IMR-90 (cell line): ENCODE results near the gene RRN3. TPM values are rescaled to one million over a fixed set of nuclear protein-coding genes. Genes with fewer than 3 reads are reported as not detected.
"Not testable (repeated sequence)": the region's sequence is repeated elsewhere in the genome, so short reads cannot be mapped to it uniquely, and the experiment has no call there.

Experiments
- ATAC-seq: fragments of 200-7000 bp; cut with Tn5 transposase; 2 replicates; pipeline ENCODE4 v1.9.1; 2020; ENCODE audit warnings: low read depth, mild to moderate bottlenecking, moderate library complexity
- BruUV-seq: library from RNA; stranded (reverse); fragments of 400-500 nt; replicated peaks from 2 replicates; lab custom pipeline; 2021; lab: Mats Ljungman, UMichigan
- CTCF ChIA-PET: fragments of 300-600 bp; formaldehyde crosslinking; extraction: SDS; loops from one replicate; lab custom pipeline; 2021; ENCODE audit warnings: antibody characterized with exemption; lab: Yijun Ruan, JAX
- POLR2A ChIA-PET: fragments of 300-600 bp; sonication (Branson Sonifier 250); formaldehyde crosslinking; loops from one replicate; lab custom pipeline; 2022; ENCODE audit warnings: antibody characterized with exemption; ENCODE audit not compliant: unreplicated experiment; lab: Charles Lee
- DNase-seq: peaks from one replicate; pipeline ENCODE4 v3.0.0; 2013
- H2AFZ ChIP-seq: replicated peaks from 2 replicates; pipeline ENCODE3; 2013; ENCODE audit warnings: low read length, mild to moderate bottlenecking; ENCODE audit not compliant: poor library complexity
- H2AK5ac ChIP-seq: 2 replicates; pipeline ENCODE4 v1.6.1; 2013; ENCODE audit warnings: low read depth, low read length, inconsistent platforms
- H2AK9ac ChIP-seq: replicated peaks from 2 replicates; pipeline ENCODE3; 2013; ENCODE audit warnings: mild to moderate bottlenecking, low read depth, low read length, moderate library complexity; ENCODE audit not compliant: poor library complexity
- H2BK120ac ChIP-seq: 2 replicates; pipeline ENCODE4 v1.6.1; 2013; ENCODE audit warnings: low read depth, low read length, inconsistent platforms
- H2BK15ac ChIP-seq: 3 replicates; pipeline ENCODE4 v1.6.1; 2013; ENCODE audit warnings: low read depth, low read length, inconsistent platforms
- H2BK20ac ChIP-seq: 2 replicates; pipeline ENCODE4 v1.6.1; 2013; ENCODE audit warnings: low read depth, mild to moderate bottlenecking, inconsistent platforms, low read length, moderate library complexity
- H2BK5ac ChIP-seq: 2 replicates; pipeline ENCODE4 v1.6.1; 2013; ENCODE audit warnings: mild to moderate bottlenecking, low read depth, low read length, inconsistent platforms; ENCODE audit not compliant: poor library complexity, severe bottlenecking
- H3K14ac ChIP-seq: replicated peaks from 2 replicates; pipeline ENCODE4 v1.6.1; 2013; ENCODE audit warnings: low read depth, low read length, inconsistent platforms
- H3K18ac ChIP-seq: 2 replicates; pipeline ENCODE4 v1.6.1; 2013; ENCODE audit warnings: low read depth, low read length, control low read depth
- H3K23ac ChIP-seq: 2 replicates; pipeline ENCODE4 v1.6.1; 2013; ENCODE audit warnings: low read depth, low read length, inconsistent platforms
- H3K27ac ChIP-seq: 2 replicates; pipeline ENCODE4 v1.5.1; 2013; ENCODE audit warnings: mild to moderate bottlenecking, control low read depth, low read length; ENCODE audit not compliant: insufficient read depth
- H3K27me3 ChIP-seq: 2 replicates; pipeline ENCODE4 v1.6.1; 2013; ENCODE audit warnings: low read length; ENCODE audit not compliant: control insufficient read depth, insufficient read depth
- H3K36me3 ChIP-seq: 2 replicates; pipeline ENCODE4 v1.6.1; 2013; ENCODE audit warnings: low read length, mixed read lengths; ENCODE audit not compliant: control insufficient read depth, insufficient read depth
- H3K4ac ChIP-seq: 2 replicates; pipeline ENCODE4 v1.6.1; 2013; ENCODE audit warnings: low read depth, low read length, inconsistent platforms
- H3K4me1 ChIP-seq: 2 replicates; pipeline ENCODE4 v1.6.1; 2013; ENCODE audit warnings: low read length, mixed read lengths; ENCODE audit not compliant: control insufficient read depth, insufficient read depth
- H3K4me2 ChIP-seq: 2 replicates; pipeline ENCODE4 v1.6.1; 2013; ENCODE audit warnings: low read depth, mild to moderate bottlenecking, control low read depth, low read length, moderate library complexity
- H3K4me3 ChIP-seq: 2 replicates; pipeline ENCODE4 v1.5.1; 2013; ENCODE audit warnings: low read depth, mild to moderate bottlenecking, control low read depth, low read length, moderate library complexity; ENCODE audit not compliant: insufficient read depth
- H3K56ac ChIP-seq: 2 replicates; pipeline ENCODE4 v1.6.1; 2013; ENCODE audit warnings: low read length, inconsistent platforms; ENCODE audit not compliant: insufficient read depth; ENCODE audit errors: extremely low read depth
- H3K79me1 ChIP-seq, 2 experiments: 2 replicates each; pipeline ENCODE4 v1.6.1; 2013; ENCODE audit warnings: low read length in 2 of 2, inconsistent platforms in 1 of 2, low read depth in 1 of 2
- H3K9ac ChIP-seq: 2 replicates; pipeline ENCODE4 v1.6.1; 2013; ENCODE audit warnings: low read depth, low read length, control low read depth
- H3K9me1 ChIP-seq: 2 replicates; pipeline ENCODE4 v1.6.1; 2013; ENCODE audit warnings: low read length, inconsistent platforms; ENCODE audit not compliant: insufficient read depth
- H3K9me3 ChIP-seq: 2 replicates; pipeline ENCODE4 v1.6.1; 2013; ENCODE audit warnings: low read length; ENCODE audit not compliant: control insufficient read depth, insufficient read depth
- H4K20me1 ChIP-seq: 2 replicates; pipeline ENCODE4 v1.6.1; 2013; ENCODE audit warnings: low read length, inconsistent platforms; ENCODE audit not compliant: insufficient read depth
- H4K5ac ChIP-seq: 2 replicates; pipeline ENCODE4 v1.6.1; 2013; ENCODE audit warnings: mild to moderate bottlenecking, low read depth, low read length, control low read depth
- H4K8ac ChIP-seq, 2 experiments: 2 replicates each; pipeline ENCODE4 v1.6.1; 2013; ENCODE audit warnings: low read depth in 2 of 2, low read length in 2 of 2, control low read depth in 1 of 2, inconsistent platforms in 1 of 2
- H4K91ac ChIP-seq: 2 replicates; pipeline ENCODE4 v1.6.1; 2013; ENCODE audit warnings: low read depth, low read length, inconsistent platforms; ENCODE audit not compliant: insufficient read depth
- WGBS, 2 experiments: methylation state at CpG; one replicate each; pipeline versions ENCODE4 v1.1.5 to v1.1.7; 2013; ENCODE audit warnings: missing lambda C conversion rate in 2 of 2; ENCODE audit not compliant: insufficient read length in 1 of 2; ENCODE audit errors: extremely low coverage in 2 of 2; 5-methylcytosine and 5-hydroxymethylcytosine counted together
- dilution Hi-C: fragments of 300-500 bp; cut with HindIII; formaldehyde crosslinking; loops from one replicate; pipeline ENCODE4 v1.14.3; 2018; ENCODE audit warnings: low sequenced_read_pairs; ENCODE audit not compliant: unreplicated experiment
- in situ Hi-C: fragments of 300-500 bp; cut with MboI; formaldehyde crosslinking; loops from 3 replicates; pipeline ENCODE4 v1.14.3; 2019; ENCODE audit warnings: low sequenced_read_pairs, inconsistent platforms, mixed read lengths
- intact Hi-C: fragments of 100-400 bp; cut with micrococcal nuclease; formaldehyde crosslinking; loops from 2 replicates; pipeline ENCODE4 v1.10.0; 2022
- polyA plus RNA-seq, 3 experiments: library from polyadenylated mRNA; depleted of rRNA; stranded (reverse); fragments of >200 nt; gene quantifications; 2 replicates each; pipeline ENCODE4 v1.2.3, GENCODE V29; 2012; ENCODE audit warnings: low replicate concordance in 1 of 3
- total RNA-seq: library from RNA; depleted of rRNA; stranded (reverse); fragments of >200 nt; gene quantifications from 2 replicates; pipeline ENCODE4 v1.2.3, GENCODE V29; 2012

Gene RRN3
- total and polyA plus RNA-seq, 2 of the 4 experiments (the other 2 are of a cell fraction): 22.1 to 47.7 TPM

GRCh38 chr16:15133554-15133953, 39.5 kb upstream of the RRN3 start:
- H3K4me1 ChIP-seq, DNase-seq, H2AFZ ChIP-seq, H3K9me3 ChIP-seq, H2BK120ac ChIP-seq, H3K56ac ChIP-seq, intact Hi-C loops, H2AK5ac ChIP-seq, H3K23ac ChIP-seq, H4K20me1 ChIP-seq, H3K18ac ChIP-seq, H4K91ac ChIP-seq, H2BK5ac ChIP-seq, H3K4ac ChIP-seq, H4K5ac ChIP-seq, ATAC-seq, H3K9ac ChIP-seq, in situ Hi-C loops, H3K9me1 ChIP-seq, H3K27me3 ChIP-seq, H2AK9ac ChIP-seq, BruUV-seq, dilution Hi-C loops, H4K8ac ChIP-seq, CTCF ChIA-PET, H2BK15ac ChIP-seq, H3K4me3 ChIP-seq, H3K79me1 ChIP-seq, H3K4me2 ChIP-seq, H2BK20ac ChIP-seq, H3K36me3 ChIP-seq, POLR2A ChIA-PET, H3K27ac ChIP-seq, H3K14ac ChIP-seq: not testable (repeated sequence)
- no CpG with 5 or more reads among the region's 31 CpGs for WGBS, 2 experiments

- H2BK5ac ChIP-seq, H4K20me1 ChIP-seq, BruUV-seq, in situ Hi-C loops, ATAC-seq, H3K4me1 ChIP-seq, H3K79me1 ChIP-seq, H3K14ac ChIP-seq, intact Hi-C loops, H3K18ac ChIP-seq, H3K9me1 ChIP-seq, H2BK20ac ChIP-seq, H3K27me3 ChIP-seq, H3K23ac ChIP-seq, H2AK9ac ChIP-seq, H3K56ac ChIP-seq, H2AK5ac ChIP-seq, DNase-seq, H3K9me3 ChIP-seq, H3K4me3 ChIP-seq, POLR2A ChIA-PET, dilution Hi-C loops, H3K4ac ChIP-seq, CTCF ChIA-PET, H2BK120ac ChIP-seq, H2AFZ ChIP-seq, H3K36me3 ChIP-seq, H2BK15ac ChIP-seq, H4K91ac ChIP-seq, H4K8ac ChIP-seq, H3K4me2 ChIP-seq, H3K9ac ChIP-seq, H3K27ac ChIP-seq, H4K5ac ChIP-seq: not testable (repeated sequence)
- 86% methylated on average over 2 of the region's 41 CpGs; no CpG with 5 or more reads in 1 of the 2 experiments for WGBS, 2 experiments
These were observed 38.8 kb upstream of the RRN3 start for GRCh38 chr16:15132719-15133428.
